ENCODE measurements around the gene AGBL5.

AGBL5 gene

DNA sequence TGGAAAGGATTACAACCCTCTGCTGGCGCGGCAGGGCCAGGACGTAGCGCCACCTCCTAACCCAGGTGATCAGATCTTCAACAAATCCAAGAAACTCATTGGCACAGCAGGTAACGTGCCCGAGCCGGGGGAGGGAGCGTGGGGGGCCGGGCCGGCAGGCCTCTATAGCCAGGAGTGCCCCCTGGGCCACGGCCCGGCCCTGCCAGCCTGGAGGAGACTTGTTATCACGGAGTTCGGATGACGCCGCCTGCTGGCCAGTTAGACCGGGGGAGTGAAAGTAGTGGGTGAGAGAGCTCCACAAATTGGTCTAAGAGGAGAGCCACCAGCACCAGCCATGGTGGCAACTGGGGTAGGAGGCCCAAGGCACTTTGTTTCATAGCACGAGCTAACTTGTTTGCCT lies 27.3 kb upstream of the AGBL5 start:
- no peak for DNase-seq

DNA sequence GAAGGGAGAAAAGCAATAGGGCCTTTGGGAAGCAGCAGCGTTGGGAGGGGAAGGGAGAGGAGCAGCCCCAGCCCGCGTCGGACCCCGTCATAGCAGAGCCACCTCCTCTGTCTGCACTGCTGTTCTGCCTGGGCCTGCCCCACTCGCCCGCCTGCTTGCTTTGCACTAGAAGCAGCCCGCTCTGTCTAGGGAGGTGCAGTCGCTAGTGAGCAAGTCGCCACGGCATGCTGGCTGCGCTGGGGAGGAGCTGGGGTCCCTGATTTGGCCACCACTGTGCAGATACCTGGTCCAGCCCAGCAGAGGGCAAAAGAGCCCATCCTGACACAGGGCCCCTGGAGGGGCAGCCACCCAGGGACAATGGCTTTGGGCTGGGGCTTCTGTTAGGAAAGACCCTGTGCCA lies 26.7 kb upstream of the AGBL5 start:
- no peak for DNase-seq

DNA sequence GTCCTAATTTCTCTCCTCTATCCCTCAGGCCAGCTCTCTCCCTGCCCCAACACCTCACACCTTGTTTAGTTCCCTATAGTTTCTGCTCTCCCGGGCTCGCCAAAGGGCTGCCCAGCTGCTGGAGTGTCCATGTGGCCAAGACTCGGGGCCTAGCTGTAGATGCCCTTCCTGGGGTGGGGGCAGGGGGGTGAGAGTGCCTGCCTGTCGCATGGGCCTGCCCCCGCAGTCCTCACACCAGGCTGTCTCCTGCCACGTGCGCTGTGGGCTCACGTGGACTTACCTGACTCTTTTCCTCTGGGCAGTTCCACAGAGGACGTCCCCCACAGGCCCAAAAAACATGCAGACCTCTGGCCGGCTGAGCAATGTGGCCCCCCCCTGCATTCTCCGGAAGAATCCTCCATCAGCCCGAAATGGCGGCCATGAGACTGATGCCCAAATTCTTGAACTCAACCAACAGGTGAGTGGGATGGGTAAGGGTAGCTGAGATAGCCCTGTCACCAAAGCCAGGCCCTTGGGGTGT lies 26.1 kb upstream of the AGBL5 start:
- no peak for DNase-seq

DNA sequence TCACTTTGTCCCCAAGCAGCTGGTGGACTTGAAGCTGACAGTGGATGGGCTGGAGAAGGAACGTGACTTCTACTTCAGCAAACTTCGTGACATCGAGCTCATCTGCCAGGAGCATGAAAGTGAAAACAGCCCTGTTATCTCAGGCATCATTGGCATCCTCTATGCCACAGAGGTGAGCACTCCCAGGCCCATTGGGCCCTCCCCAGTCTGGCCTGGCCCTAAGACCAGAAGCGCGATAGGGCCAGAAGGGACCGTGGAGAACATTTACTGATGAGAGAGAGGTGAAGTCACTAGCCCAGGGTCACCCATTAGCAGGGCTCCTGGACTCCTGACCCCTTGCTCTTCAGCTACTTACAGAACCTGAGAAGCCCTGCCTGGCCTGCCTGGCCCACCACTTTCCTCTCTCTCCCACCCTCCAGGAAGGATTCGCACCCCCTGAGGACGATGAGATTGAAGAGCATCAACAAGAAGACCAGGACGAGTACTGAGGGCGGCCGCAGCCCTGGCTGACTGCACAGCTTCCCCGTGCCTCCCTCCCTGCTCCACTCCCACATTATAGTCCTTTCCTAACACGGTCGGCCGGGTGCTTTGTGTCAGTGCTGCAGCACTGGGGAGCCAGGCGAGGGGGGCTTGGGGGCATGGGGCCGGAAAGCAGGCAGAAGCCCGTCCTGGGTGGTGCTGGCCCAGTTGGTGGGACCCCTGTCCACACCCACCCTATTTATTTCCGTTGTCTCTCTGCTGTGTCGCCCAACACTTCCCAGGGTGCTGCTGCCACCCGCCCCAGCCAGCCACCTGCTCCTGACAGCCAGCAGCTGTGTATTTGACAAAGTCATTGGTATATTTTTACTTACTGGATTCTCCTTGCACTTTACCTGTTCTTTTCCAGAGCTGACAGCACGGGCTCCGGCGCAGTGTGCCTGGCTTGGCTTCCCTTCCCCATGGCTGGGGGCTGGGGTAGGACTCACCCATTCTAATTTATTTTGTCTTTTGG lies 25.3 kb upstream of the AGBL5 start:
- DNase-seq: no peak

DNA sequence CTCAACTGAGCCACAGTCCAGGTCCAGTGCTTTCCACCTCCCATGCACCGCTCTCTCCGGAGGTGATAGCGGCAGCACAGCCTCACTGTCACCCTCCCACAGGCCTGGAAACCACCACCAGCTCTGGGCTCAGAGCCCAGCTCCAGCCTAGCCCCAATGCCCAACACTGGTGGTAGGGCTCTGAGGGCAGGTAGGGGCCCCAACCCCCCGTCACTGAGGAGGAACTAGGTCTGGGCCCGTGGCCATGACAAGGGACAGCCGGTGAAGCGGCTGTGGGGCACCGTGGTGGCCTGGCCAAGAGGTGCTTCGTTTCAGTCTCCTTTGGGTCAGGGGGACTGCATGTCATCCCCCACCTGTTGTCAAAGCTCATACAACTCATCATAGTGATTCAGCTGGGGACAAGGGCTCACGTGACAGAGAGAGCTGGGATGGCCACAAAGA lies 24.2 kb upstream of the AGBL5 start:
- no peak for DNase-seq

DNA sequence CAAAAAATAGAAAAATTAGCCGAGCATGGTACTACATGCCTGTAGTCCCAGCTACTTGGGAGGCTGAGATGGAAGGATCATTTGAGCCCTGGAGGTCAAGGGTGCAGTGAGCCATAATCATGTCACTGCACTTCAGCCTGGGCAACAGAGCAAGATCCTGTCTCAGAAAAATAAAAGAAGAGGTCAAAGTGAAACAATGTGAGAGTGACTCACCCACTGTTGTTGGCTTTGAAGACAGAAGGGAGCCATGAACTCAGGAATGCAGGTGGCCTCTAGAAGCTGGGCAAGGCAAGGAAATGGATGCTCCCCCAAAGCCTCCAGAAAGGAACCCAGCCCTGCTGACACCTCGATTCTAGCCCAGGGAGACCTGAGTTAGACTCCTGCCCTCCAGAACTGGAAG lies 22.4 kb upstream of the AGBL5 start:
- DNase-seq: no peak

DNA sequence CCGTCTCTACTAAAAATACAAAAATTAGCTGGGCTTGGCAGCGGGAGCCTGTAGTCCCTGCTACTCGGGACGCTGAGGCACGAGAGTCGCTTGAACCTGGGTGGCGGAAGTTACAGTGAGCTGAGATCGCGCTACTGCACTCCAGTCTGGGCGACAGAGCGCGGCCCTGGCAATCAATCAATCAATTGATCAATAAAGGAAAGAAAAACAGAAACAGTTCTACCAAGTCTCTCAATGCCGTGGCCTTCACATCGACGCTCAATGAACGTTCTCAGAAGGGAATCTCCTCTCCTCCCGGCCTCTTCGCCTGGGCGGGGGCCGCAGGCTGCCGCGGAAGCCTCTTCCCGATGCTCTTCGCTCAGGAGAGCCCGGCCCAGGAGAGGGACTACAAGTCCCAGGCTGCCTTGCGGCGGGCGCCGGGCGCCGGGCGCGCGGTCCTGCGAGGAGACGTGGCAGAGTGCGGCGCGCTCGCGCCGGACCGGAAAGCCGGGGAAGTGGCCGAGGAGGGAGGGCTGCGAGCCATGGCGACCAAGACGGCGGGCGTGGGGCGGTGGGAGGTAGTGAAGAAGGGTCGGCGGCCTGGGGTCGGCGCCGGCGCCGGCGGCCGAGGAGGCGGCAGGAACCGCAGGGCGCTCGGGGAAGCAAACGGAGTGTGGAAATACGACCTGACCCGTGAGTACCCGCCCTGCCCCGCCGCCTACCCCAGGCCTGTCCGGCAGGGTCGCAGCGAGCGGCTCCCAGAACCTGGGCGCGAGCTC lies 18.8 kb upstream of the AGBL5 start, which contains the start of gene TMEM214:
TMEM214 (plus strand) TSS at position 471 of the 758 bp plus-strand sequence; CDS start at position 522, 51 bp downstream.
- DNase-seq: peak; percentile 46

DNA sequence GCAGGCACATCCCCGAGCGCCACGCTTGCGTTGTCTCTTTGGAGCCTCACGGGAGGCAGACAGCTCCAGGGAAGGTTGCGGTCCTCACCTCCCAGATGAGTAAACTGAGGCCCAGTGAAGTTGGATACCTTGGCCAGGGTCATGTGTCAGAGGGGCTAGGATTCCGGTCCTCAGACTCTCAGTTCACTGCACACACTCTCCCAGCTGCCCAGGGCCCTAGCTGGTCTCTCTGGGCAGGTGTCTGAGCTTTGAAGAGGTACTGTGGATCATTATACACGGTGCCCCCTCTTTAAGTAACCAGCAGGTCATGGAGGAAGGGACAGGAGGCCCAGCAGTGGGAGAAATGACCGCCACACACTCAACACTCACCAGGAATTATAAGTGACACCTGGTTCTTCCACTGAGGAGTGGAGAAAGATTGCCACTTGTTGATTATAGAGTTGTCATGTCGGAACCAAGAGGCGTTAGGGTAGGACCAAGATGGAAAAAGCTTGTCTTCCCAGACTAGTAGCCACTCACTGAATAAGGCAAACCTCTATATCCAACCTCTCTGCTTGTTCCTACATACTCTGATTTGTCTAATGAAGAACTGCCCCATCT lies 18.1 kb upstream of the AGBL5 start:
- no peak for DNase-seq

DNA sequence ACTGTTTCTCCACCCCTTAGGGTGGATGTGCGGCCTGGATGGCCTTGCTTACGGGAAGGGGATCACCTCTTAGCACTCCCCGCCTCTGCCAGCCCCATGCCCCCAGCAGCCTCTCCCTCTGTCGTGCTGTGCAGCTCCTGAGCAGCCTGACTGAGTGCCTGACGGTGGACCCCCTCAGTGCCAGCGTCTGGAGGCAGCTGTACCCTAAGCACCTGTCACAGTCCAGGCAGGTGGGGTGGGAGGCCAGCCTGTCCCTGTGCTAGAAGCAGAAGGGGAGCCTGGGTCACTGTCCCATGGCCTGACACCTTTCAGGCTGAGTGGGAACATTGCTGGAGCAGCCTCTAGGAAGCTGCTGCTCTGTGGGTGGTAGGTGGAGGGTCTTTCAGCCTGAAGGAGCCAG lies 13.5 kb upstream of the AGBL5 start:
- no peak for DNase-seq

DNA sequence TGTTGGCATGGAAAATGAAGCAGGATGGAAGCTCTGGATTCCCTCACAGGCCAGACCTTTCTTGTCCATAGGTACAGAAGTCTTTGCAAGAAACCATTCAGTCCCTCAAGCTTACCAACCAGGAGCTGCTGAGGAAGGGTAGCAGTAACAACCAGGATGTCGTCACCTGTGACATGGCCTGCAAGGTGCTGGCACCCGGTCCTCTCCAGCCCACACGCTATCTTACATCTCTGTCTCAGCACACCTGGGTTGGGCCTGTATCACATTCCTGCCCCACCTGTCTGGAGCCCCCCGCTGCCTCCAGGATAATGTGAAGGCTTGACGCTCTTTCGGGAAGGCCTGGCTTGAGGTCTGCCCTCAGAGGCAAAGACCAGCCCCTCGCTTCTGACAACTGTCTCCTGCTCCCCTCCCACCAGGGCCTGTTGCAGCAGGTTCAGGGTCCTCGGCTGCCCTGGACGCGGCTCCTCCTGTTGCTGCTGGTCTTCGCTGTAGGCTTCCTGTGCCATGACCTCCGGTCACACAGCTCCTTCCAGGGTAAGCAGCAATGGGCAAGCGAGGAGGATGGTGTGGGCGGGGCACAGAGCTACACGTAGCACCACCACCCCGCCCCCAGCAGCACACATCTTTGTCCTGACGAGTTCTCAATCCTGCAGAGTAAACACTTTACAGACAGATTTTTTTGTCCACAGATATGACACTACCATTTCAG lies 12.7 kb upstream of the AGBL5 start:
- DNase-seq: no peak

DNA sequence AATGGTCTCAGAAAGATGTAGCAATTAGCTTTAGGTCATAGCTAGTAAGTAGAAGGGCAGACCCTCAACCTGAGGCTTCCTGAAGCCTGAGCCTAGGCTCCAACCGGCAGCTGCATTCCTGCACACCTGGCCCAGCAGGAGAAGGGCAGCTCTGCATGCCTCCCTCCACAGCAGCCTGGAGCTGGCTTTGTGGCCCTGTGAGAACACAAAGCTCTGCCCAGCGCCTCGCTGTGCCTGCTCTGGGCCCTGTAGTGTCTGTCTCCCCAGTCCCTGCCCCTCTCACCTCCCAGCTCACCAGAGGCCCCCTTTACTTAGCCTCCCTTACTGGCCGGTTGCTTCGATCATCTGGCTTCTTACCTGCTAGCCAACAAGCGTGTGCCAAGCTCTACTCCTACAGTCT lies 12.0 kb upstream of the AGBL5 start:
- DNase-seq: no peak

DNA sequence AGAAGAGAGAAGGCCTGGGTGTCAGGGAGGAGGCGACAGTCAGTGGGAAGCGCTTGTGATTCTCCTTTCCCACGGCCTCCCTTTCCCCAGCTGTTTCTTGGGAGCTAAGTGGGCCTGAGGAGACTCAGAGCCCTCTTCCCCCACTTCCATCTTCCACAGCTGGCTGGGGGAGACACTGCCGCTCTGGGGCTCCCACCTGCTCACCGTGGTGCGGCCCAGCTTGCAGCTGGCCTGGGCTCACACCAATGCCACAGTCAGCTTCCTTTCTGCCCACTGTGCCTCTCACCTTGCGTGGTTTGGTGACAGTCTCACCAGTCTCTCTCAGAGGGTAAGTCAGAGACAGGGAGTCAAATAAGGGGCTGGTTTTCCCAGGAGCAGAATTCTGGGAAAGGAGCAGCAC lies 11.6 kb upstream of the AGBL5 start:
- DNase-seq: no peak

DNA sequence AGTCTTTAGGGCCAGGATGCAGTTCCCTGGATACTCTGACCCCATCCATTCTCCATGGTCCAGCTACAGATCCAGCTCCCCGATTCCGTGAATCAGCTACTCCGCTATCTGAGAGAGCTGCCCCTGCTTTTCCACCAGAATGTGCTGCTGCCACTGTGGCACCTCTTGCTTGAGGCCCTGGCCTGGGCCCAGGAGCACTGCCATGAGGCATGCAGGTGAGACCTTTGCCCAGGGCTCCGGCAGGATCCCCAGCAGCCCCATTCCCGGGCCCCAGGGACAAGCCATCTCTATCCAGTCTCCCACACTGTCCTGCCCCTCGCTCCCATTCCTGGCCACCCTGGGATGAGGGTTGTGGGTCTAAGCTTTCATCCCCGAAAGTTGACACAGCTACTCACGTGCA lies 11.2 kb upstream of the AGBL5 start:
- no peak for DNase-seq

DNA sequence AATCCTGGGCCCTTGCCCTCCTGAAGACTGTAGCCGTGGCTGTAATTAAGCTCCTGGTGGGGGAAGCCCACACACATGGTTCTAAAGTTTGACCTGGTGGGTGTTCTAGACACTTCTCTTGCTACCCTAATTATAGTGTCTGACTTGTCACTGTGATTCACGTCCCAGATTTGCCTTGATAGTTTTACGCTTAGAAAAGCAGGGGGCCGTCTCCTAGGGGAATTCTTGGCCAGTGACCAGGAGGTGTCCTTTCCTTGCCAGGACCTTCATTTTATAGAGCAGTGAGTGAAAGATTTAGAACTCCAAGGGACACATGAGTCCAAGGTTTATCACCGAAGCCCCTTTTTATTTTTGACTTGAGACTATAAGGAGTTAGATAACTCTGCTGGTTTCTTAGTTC lies 9.7 kb upstream of the AGBL5 start:
- DNase-seq: no peak

DNA sequence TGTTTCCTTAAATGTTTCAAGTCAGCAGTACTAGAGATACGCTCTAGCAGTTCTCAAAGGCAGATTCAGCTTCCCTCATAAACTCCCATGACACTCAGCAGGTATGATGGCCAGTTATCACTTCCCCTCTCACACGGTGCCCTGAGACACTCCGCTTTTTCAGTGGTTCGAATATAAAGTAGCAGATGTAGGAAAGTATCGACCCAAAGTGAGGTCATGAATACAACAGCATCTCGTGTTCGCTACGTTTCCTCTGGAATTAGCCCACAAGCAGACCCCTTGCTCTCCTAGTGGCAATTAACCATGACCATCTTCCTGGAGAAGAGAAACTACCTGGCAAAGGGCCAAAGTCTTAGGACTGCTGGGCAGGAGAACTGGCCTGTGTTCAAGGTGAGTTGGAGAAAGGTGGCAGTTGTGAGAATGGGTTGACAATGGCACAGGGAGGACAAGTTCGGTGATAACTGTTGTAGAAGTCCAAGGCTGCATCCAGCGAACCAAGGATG lies 9.3 kb upstream of the AGBL5 start:
- DNase-seq: peak; percentile 97

DNA sequence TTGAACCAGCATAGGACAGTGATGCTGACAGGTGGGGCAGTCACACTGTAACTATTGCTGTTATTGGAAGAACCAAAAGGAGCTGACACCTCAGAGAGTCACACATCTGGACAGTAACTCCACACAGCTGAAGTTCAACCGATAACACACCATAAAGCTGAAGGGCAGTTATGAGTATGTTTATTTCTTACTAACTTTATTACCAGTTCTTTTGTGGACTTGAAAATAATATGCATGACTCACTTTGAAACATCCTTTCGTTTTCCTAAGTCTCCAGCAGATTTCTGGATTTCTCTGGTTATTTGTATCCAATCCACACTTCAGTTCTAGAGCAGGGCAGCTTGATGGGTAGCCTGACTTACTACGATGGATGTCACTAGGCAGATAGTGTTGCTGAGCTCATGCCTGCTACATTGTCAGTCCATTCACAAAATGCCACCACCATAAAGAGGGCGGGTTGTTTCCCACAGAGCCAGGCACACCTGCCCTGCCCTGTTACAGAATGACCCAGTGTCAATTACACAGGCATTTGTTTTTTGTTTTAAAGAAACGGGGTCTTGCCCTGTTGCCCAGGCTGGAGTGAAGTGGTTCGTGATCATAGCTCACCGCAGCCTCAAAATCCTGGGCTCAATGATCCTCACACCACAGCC lies 8.4 kb upstream of the AGBL5 start:
- no peak for DNase-seq

DNA sequence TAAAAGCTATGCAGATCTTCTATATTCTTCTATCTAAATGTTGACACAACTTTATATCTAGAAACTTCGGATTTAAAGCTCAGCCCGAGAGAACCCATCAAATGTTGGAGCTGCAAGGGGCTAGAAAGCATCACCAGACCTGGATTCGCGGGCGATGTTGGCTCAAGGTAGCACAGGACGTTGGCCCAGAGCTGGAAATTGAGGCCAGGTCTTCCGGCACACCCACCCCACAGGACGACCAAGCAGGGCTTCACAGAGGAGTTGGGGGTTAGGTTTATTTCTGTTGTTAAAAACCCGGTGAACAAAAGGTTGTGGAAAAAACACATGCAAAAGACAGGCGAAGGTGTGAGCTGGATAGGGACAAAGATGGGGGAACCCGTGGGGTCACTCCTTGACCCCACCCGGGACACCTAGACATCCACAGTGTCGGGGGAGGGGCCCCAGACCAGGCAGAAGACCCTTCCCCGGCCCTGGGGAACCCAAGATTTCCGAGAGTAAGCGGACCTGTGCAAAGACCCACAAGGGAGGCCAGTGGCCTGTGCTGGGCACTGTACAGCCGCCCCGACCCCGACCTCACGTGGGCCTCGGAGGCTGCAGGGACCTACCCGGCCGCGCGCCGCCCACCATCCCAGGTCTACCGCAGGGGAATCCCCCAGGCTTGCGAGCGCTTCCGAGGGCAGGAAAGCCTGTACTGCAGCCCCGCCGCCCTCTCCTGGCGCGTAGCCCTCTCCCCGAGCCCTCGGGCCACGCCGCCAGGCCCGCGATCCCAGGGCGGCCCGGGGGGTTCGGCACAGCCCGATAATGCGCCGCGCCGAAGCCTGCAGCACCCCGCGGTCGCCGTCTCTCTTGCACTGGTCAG lies 1.8 kb upstream of the AGBL5 start:
- no peak for DNase-seq

DNA sequence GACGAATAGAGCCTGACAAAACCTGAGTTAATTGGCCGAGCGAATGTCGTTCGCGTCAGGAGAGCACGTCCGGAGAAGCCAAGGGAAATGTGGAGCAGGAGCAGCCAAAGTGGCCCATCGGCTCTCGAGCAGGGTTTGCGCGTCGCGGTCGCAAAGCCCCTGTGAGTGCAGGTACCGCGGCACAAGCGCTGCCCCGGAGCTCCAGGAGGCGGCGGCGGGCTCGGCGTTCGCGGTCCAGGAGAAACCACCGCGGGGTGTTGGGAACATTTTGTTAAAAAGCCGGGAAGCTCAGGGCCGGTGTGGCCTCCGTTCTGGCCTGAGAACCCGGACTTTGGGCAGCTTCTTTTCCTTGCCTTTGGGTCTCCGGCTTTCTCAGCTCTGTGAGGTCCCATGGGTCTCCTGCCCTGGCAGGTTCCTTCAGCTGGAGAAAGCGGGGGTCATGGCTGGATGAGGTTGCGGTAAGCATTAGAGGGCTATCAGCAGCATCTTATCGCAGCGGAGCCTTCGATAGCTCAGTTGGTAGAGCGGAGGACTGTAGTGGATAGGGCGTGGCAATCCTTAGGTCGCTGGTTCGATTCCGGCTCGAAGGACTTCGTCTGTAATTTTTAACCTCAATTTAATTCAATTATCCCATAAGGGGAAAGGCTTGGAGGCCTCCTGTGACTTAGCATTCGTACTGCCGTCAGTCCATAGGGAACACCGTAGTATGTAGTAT lies 1.0 kb upstream of the AGBL5 start:
- DNase-seq: peak; percentile 85

DNA sequence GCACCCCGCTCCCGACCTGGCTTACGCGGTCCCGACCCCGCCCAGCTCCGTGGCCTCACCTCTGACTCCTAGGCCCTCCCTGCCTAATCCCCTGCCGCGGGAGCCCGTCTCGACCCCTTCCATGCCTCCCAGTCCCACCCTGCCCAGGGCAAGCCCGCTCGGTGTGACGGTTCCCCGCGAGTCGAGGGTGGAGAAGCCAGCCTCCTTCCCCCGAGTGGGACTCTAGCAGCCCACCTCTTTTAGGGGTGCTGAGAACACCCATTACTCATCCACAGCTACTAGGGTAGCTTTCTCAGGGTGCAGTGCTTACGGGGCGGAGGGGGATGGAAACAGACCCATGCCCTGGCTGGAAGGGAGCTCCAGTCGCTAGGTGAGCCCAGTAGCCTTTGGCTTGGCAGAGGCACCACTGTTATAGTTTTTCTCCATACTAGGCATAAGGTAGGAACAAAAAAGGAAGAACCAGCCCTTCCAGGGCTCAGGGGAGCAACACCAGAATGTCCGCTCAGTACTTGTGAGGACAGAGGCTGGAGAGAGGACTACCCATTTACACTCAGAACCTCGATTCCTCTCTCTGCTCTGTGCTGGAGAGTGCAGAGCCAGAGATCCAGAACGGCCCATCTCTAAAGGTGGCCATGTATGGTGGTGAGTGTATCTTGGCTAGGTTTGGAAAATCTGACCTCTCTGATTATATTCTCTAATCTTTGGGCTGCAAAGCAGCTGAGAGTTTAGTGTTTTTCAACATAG lies 606 bp downstream of the AGBL5 start:
- DNase-seq: no peak
